IgD-negative memory B cell (primary cell): Measurements from ENCODE around the gene SLC26A1. TPM values are rescaled to one million over a fixed set of nuclear protein-coding genes. Genes with fewer than 3 reads are reported as not detected.
"Not testable (repeated sequence)": the region's sequence is repeated elsewhere in the genome, so short reads cannot be mapped to it uniquely, and the experiment has no call there.

ENCODE experiments used
- H3K27ac Mint-ChIP-seq, 3 donors: one replicate each; pipeline ENCODE4 v1.8.0; 2020 to 2022; ENCODE audit warnings: mild to moderate bottlenecking in 3 of 3, mixed read lengths in 3 of 3, moderate library complexity in 1 of 3
- H3K27me3 Mint-ChIP-seq: one replicate; pipeline ENCODE4 v1.8.0; 2021; ENCODE audit warnings: mixed read lengths
- H3K36me3 Mint-ChIP-seq: one replicate; pipeline ENCODE4 v1.8.0; 2020; ENCODE audit warnings: mild to moderate bottlenecking, mixed read lengths
- H3K4me1 Mint-ChIP-seq, 3 donors: one replicate each; pipeline ENCODE4 v1.8.0; 2020 to 2022; ENCODE audit warnings: mixed read lengths in 3 of 3, mild to moderate bottlenecking in 1 of 3
- H3K4me3 Mint-ChIP-seq, 4 donors: one replicate each; pipeline ENCODE4 v1.8.0; 2020 to 2022; ENCODE audit warnings: mild to moderate bottlenecking in 4 of 4, mixed read lengths in 4 of 4, moderate library complexity in 3 of 4
- H3K9me3 Mint-ChIP-seq, 3 donors: one replicate each; pipeline ENCODE4 v1.8.0; 2020 to 2021; ENCODE audit warnings: mixed read lengths in 3 of 3, mild to moderate bottlenecking in 1 of 3
- polyA plus RNA-seq: library from polyadenylated mRNA; unstranded; fragments of 300-500 nt; fragmentation: Illumina TruSeq; gene quantifications from one replicate; pipeline ENCODE4 v1.2.3, GENCODE V29; 2021

The SLC26A1 gene
- polyA plus RNA-seq, 1 donor from 2014 or later: 0.70 TPM

DNA sequence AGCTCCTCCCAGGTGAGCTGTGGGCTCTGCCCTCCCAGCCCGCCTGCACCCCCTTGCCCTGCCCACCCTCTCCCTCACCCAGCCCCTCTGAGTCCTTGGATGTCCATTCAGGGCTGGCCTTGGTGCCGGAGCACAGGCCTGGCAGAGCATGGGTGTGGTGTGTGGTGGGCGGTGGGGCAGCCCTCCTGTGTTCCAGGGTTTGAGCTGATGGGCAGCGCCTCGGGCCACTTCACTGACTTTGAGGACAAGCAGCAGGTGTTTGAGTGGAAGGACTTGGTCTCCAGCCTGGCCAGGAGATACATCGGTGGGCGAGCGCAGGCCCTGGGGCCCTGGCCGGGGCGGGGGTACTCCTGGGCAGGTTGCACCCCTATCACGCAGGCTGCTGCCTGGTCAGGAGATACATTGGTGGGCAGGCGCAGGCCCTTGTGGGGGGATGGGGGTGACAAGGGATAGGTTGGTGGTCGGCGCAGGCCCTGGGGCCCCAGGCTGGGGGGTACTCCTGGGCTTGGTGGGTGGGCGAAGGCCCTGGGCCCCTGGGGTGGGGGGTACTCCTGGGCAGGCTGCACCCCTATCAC, 7.6 kb upstream of the SLC26A1 start:
- H3K36me3 Mint-ChIP-seq: no peaks in the 10 kb centered on the region
- peaks cover 44% of the 10 kb centered on the region for H3K27me3 Mint-ChIP-seq
- no peak overlapping the region for H3K27ac Mint-ChIP-seq
- no peak overlapping the region for H3K4me3 Mint-ChIP-seq
- H3K4me1 Mint-ChIP-seq: peaks cover 8 to 10% (median 10%) of the 10 kb centered on the region in 3 donors
- no peaks in the 10 kb centered on the region for H3K9me3 Mint-ChIP-seq

GRCh38 chr4:999882-1000425, 6.8 kb upstream of the SLC26A1 start:
- Mint-ChIP-seq H3K9me3 (no peaks in the 10 kb centered on the region), H3K27me3 (peaks cover 40% of the 10 kb centered on the region)

DNA sequence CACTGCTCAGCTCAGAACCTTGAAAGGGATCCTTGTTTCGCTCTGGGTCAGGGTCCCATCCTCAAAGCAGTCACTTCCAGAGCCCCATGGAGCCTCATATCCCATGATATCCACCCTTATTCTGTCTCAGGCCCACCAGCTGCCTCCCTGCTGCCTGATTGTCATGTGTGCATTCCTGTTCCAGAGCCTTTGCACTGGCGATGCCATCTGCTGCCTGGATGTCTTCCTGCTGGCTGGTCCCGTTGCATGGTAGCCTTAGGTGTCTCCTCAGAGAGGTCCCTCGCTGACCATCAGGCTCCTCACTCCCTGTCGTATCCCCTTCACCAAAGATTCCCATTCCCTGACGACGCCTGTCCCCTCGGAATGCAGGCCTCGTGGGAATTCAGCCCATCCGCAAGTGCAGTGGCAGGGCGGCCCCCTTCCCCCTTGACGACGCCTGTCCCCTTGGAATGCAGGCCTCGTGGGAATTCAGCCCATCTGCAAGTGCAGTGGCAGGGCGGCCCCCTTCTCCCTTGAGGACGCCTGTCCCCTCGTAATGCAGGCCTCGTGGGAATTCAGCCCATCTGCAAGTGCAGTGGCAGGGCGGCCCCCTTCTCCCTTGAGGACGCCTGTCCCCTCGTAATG, 6.1 kb upstream of the SLC26A1 start:
- H3K27me3 Mint-ChIP-seq: peaks cover 36% of the 10 kb centered on the region
- peaks cover 8 to 10% (median 10%) of the 10 kb centered on the region in 3 donors for H3K4me1 Mint-ChIP-seq
- peak overlapping the region in 2 of 4 donors; percentile 81 for H3K4me3 Mint-ChIP-seq
- H3K9me3 Mint-ChIP-seq, H3K36me3 Mint-ChIP-seq: not testable (repeated sequence)
- peak overlapping the region in 1 of 3 donors; percentile 46 for H3K27ac Mint-ChIP-seq

More at GRCh38 chr4:999882-1000425, 6.8 kb upstream of the SLC26A1 start:
- Mint-ChIP-seq H3K27ac (no peak overlapping the region), H3K4me3 (peak overlapping the region; percentile 34 to 70 (median 56)), H3K36me3 (no peaks in the 10 kb centered on the region), H3K4me1 (peaks cover 8 to 10% (median 10%) of the 10 kb centered on the region in 3 donors)

GRCh38 chr4:998096-998691, 5.0 kb upstream of the SLC26A1 start:
- H3K9me3 Mint-ChIP-seq: no peaks in the 10 kb centered on the region
- peak overlapping the region in 2 of 4 donors; percentile 45 to 90 for H3K4me3 Mint-ChIP-seq
- peak overlapping the region in 1 of 3 donors; percentile 27 for H3K27ac Mint-ChIP-seq
- peaks cover 33% of the 10 kb centered on the region for H3K27me3 Mint-ChIP-seq
- peaks cover 8 to 10% (median 10%) of the 10 kb centered on the region in 3 donors for H3K4me1 Mint-ChIP-seq
- no peaks in the 10 kb centered on the region for H3K36me3 Mint-ChIP-seq

DNA sequence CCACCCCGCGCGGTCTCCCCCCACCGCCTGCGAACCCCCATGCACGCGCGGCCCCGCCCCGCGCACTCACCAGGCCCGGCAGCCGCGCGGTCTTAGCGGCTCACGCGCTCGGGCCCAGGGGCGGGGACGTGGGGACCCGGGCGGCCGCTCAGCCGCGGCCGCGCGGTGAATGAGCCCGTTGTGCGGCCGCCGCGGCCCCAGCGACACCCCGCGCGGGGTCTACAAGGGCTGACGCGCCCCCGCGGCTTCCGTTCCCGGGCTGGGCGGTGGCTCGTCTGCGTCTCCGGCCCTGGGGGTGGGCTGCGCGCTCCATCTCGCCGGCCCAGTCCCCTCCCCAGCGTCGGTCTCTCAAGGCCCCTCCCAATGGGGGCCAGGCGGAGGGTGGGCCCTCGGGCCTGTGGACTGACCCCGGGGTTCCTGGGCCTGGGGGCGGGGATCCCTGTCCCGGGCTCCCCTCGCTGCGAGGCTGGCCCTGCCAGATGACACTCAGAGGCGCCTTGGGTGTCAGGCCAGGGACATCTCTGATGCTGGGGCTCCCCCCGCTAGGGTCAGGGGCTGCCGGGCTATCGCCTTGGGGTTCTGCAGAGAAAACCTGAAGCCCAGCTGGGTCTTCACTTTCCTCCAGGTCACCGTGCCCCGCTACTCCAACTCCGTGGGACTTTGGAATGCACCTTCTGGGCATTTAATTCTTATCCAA, 4.3 kb upstream of the SLC26A1 start:
- Mint-ChIP-seq H3K27ac (no peak overlapping the region), H3K27me3 (peaks cover 33% of the 10 kb centered on the region), H3K4me1 (peaks cover 8 to 13% (median 10%) of the 10 kb centered on the region in 3 donors), H3K9me3 (no peaks in the 10 kb centered on the region), H3K4me3 (peak overlapping the region in 1 of 4 donors; percentile 90), H3K36me3 (no peaks in the 10 kb centered on the region)

- no peaks in the 10 kb centered on the region for H3K36me3 Mint-ChIP-seq
- no peak overlapping the region for H3K27ac Mint-ChIP-seq
- peaks cover 8 to 13% (median 9%) of the 10 kb centered on the region in 3 donors for H3K4me1 Mint-ChIP-seq
- H3K9me3 Mint-ChIP-seq: no peaks in the 10 kb centered on the region
- H3K4me3 Mint-ChIP-seq: peak overlapping the region in 2 of 4 donors; percentile 32 to 60
- H3K27me3 Mint-ChIP-seq: peaks cover 31% of the 10 kb centered on the region
Measured at GRCh38 chr4:996997-997374, 3.8 kb upstream of the SLC26A1 start.

DNA sequence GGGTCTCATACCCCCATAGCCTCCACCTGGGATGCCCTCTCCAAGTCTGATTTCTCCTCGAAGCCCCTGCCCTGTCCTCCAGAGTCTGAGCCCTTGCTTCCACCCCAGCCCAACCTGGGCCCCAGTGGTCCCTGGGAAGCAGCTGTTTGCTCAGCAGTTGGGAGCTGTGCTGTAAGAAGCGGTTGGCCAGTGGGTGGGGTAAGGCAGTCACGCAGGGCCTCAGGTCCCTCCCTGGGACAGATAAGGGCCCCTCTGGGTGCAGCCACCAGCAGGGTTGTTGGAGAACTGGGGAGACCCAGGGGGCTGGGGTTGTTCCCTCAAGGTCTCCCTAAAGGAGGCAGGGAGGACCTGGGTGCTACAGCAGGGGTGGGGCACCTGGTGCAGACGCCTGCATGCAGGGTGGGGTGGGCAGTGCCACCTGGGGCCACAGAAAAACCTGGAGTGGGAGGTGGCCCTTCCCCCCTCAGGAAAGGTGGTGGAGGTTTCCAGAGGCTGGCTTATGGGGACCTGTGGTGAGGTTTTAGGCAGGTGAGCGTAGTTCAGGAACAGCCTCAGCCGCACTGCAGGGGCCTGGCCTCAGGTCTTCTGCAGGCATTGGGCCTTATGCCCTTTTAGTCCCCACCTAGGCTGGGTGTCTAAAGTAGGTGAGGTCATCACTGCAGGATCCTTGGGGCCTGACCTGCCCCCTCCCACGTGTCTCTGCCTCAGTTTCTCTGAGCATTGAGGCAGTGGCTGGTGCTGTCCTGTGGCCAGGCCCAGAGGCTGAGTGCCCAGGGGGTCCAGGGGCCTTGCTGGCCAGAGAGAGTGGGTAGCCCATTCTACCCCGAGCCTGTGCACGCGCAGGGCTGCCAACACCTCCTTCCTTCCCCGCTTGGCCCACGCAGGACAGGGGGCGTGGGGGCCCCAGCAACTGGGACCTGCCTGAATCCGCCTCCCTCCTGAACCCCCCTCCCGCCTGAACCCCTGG, 3.1 kb upstream of the SLC26A1 start:
- no peaks in the 10 kb centered on the region for H3K36me3 Mint-ChIP-seq
- no peak overlapping the region for H3K27ac Mint-ChIP-seq
- H3K9me3 Mint-ChIP-seq: no peaks in the 10 kb centered on the region
- peak overlapping the region in 1 of 4 donors; percentile 32 for H3K4me3 Mint-ChIP-seq
- H3K27me3 Mint-ChIP-seq: peaks cover 28% of the 10 kb centered on the region
- H3K4me1 Mint-ChIP-seq: peaks cover 8 to 12% (median 9%) of the 10 kb centered on the region in 3 donors

GRCh38 chr4:995311-996026, 2.3 kb upstream of the SLC26A1 start:
- Mint-ChIP-seq H3K4me3 (no peak overlapping the region), H3K27me3 (peaks cover 23% of the 10 kb centered on the region), H3K4me1 (peaks cover 8 to 11% (median 9%) of the 10 kb centered on the region in 3 donors), H3K36me3 (peaks cover under 1% of the 10 kb centered on the region), H3K9me3 (no peaks in the 10 kb centered on the region), H3K27ac (peak overlapping the region in 1 of 3 donors; percentile 53)

DNA sequence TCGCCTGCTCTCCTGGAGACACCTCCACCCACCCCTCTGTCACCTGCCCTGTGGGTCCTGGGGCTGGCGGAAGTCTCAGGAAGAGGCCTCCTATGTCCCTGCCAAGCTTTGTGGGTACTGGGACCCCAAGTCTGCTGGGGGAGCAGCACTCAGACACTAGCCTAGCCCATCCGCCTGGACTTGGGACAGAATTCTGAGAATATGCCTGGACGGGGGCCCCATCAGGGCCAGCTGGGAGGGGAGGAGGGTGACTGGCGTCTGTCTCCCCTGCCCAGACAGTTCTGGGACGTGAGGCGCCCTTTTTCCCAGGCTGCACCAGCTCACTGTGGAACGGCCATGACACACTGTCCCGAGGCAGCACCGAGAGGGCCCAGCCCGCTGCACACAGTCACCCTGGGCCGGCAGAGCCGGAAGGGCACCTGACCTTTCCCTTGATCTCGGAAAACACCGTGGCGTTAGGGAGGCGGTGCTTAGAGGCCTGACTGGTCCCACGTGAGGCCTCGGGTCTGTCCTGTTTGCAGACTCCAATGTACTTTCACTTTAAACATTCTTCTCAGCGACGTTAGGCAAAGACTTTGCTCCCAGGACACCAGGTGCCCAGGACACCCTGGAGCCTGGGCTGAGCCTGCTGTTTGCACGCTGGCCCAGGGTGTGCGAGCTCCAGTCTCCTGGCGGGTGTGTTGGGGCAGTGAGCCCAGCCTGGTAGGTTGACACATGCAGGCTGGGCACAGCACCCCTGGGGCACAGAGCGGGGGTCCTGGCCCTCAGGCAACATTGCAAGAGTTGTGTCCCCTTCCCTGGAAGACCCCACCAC, 700 bp downstream of the SLC26A1 start:
- Mint-ChIP-seq H3K27ac (no peak overlapping the region), H3K36me3 (peaks cover 2% of the 10 kb centered on the region), H3K9me3 (no peaks in the 10 kb centered on the region), H3K4me3 (peak overlapping the region in 1 of 4 donors; percentile 22), H3K4me1 (peaks cover 0 to 4% (median 0%) of the 10 kb centered on the region in 3 donors), H3K27me3 (peaks cover 4% of the 10 kb centered on the region)

DNA sequence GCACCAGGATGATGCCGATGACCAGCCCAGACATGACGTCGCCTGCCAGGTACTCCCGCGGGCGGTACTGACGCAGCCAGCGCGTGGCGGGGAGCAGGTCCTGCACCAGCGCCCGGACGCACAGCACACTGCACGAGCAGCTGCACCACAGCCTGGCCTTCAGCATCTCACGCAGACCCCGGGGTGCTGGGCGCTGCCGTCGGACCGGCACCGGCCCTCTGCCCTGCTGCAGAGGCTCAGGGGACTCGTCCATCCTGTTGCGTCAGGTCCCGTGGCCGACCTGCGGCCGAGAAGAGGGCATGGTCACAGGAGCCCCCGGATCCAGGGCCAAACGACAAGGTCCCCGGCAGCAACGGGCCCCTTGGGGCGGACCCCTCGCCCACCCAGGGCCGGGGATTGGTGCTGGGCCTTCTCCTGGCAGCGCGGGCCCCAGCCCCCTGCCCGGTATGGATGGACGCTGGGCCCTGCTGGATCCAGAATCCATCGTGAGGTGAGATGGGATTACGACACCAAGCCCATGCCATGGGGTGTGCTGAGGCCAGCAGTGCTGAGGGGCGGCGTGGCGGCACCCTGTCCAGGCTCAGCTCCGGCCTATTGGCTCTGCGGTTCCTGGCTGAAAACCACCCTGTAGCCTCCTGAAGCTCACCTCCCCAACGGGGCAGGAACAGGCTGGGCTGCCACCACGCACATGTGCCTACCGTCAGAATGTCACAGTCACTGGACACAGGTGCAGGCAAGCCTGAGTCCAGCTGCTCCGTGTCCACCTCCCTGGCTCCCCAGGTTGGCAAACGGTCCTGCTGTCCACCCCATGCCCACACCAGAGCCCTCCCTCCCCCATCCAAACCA, 1.5 kb downstream of the SLC26A1 start:
- peaks cover 0 to 6% (median 0%) of the 10 kb centered on the region in 3 donors for H3K4me1 Mint-ChIP-seq
- H3K27me3 Mint-ChIP-seq: peaks cover 1% of the 10 kb centered on the region
- no peak overlapping the region for H3K27ac Mint-ChIP-seq
- peaks cover 2% of the 10 kb centered on the region for H3K36me3 Mint-ChIP-seq
- H3K9me3 Mint-ChIP-seq: no peaks in the 10 kb centered on the region
- no peak overlapping the region for H3K4me3 Mint-ChIP-seq

GRCh38 chr4:990746-991367, 2.3 kb downstream of the SLC26A1 start:
- H3K4me1 Mint-ChIP-seq: peaks cover 4 to 11% (median 4%) of the 10 kb centered on the region in 3 donors
- no peaks in the 10 kb centered on the region for H3K27me3 Mint-ChIP-seq
- H3K9me3 Mint-ChIP-seq: no peaks in the 10 kb centered on the region
- H3K4me3 Mint-ChIP-seq: no peak overlapping the region
- H3K27ac Mint-ChIP-seq: no peak overlapping the region
- H3K36me3 Mint-ChIP-seq: peaks cover 2% of the 10 kb centered on the region
